Keratinocyte (primary cell): ENCODE measurements around the gene CYP4A22. TPM values are rescaled to one million over a fixed set of nuclear protein-coding genes. Genes with fewer than 3 reads are reported as not detected.

Source experiments
- DNase-seq: peaks from one replicate; pipeline ENCODE4 v3.0.0-alpha.2; 2011; ENCODE audit warnings: low read depth, missing footprints, low spot score
- FAIRE-seq: peaks from 2 replicates; lab custom pipeline; 2011; peaks lifted over from hg19 to GRCh38; lab: Jason Lieb, UNC
- H2AFZ ChIP-seq: 2 replicates; pipeline ENCODE4 v1.6.0; 2012; ENCODE audit warnings: low read length, control low read depth, inconsistent platforms; ENCODE audit not compliant: control insufficient read depth
- H3K27ac ChIP-seq: 2 replicates; pipeline ENCODE4 v1.5.1; 2011; ENCODE audit warnings: low read length; ENCODE audit not compliant: control insufficient read depth, insufficient read depth
- H3K27me3 ChIP-seq: 3 replicates; pipeline ENCODE4 v1.6.0; 2011; ENCODE audit warnings: low read length; ENCODE audit not compliant: control insufficient read depth, insufficient read depth; ENCODE audit errors: extremely low read depth
- H3K36me3 ChIP-seq, 2 experiments: 2 replicates in 1 of 2; 3 replicates in 1 of 2; pipeline ENCODE4 v1.5.1; 2011; ENCODE audit warnings: low read length in 2 of 2, mild to moderate bottlenecking in 1 of 2; ENCODE audit not compliant: control insufficient read depth in 2 of 2, insufficient read depth in 2 of 2; ENCODE audit errors: extremely low read depth in 1 of 2
- H3K4me1 ChIP-seq: 3 replicates; pipeline ENCODE4 v1.5.1; 2011; ENCODE audit warnings: low read length; ENCODE audit not compliant: control insufficient read depth, insufficient read depth; ENCODE audit errors: extremely low read depth
- H3K4me2 ChIP-seq: 3 replicates; pipeline ENCODE4 v1.6.0; 2011; ENCODE audit warnings: low read depth, low read length; ENCODE audit not compliant: control insufficient read depth, insufficient read depth; ENCODE audit errors: extremely low read depth
- H3K4me3 ChIP-seq, 3 experiments: fragments of 200-600 bp in 1 of 3; sonication (generic) in 1 of 3; 2 replicates in 2 of 3; 3 replicates in 1 of 3; pipeline ENCODE4 v1.5.1; 2011 to 2016; ENCODE audit warnings: low read length in 3 of 3, mild to moderate bottlenecking in 3 of 3, control low read depth in 2 of 3, inconsistent platforms in 1 of 3, low read depth in 1 of 3, mixed read lengths in 1 of 3, mixed run types in 1 of 3, moderate library complexity in 1 of 3; ENCODE audit not compliant: control insufficient read depth in 2 of 3, insufficient read depth in 2 of 3; ENCODE audit errors: extremely low read depth in 1 of 3
- H3K79me2 ChIP-seq: 2 replicates; pipeline ENCODE4 v1.6.0; 2012; ENCODE audit warnings: low read length; ENCODE audit not compliant: control insufficient read depth, insufficient read depth
- H3K9ac ChIP-seq: 3 replicates; pipeline ENCODE4 v1.6.0; 2011; ENCODE audit warnings: low read length; ENCODE audit not compliant: control insufficient read depth, insufficient read depth; ENCODE audit errors: extremely low read depth
- H3K9me1 ChIP-seq: 3 replicates; pipeline ENCODE4 v1.6.0; 2011; ENCODE audit warnings: low read length; ENCODE audit not compliant: control insufficient read depth, insufficient read depth; ENCODE audit errors: extremely low read depth
- H3K9me3 ChIP-seq: 2 replicates; pipeline ENCODE4 v1.5.1; 2012; ENCODE audit warnings: low read depth, low read length; ENCODE audit not compliant: control insufficient read depth
- H4K20me1 ChIP-seq: 3 replicates; pipeline ENCODE4 v1.6.0; 2011; ENCODE audit warnings: low read length; ENCODE audit not compliant: control insufficient read depth, insufficient read depth; ENCODE audit errors: extremely low read depth
- EZH2 ChIP-seq: IDR thresholded peaks from one replicate; pipeline ENCODE4 v1.6.1; 2012; ENCODE audit warnings: inconsistent platforms, mild to moderate bottlenecking, low read length, moderate library complexity
- dilution Hi-C: fragments of 300-500 bp; cut with MboI; formaldehyde crosslinking; loops from one replicate; pipeline ENCODE4 v1.7.0; 2020; ENCODE audit warnings: low sequenced_read_pairs; ENCODE audit not compliant: extremely low pct_ligation_motif_present
- polyA plus RNA-seq, 5 experiments: library from polyadenylated mRNA; depleted of rRNA in 3 of 5; stranded (reverse) in 3 of 5; stranded (forward) in 1 of 5; unstranded in 1 of 5; fragments of >200 nt; gene quantifications; 1 replicate in 1 of 5; 2 replicates in 3 of 5; 3 replicates in 1 of 5; pipeline versions ENCODE4 v1.2.1 to v1.2.3, GENCODE V29; 2011 to 2012; ENCODE audit warnings: missing spikeins in 2 of 5, low read depth in 1 of 5, low replicate concordance in 1 of 5
- TF ChIP-seq, protein P1 (sequence below), 3 experiments: IDR thresholded peaks in 1 of 3; conservative IDR thresholded peaks in 1 of 3; optimal IDR thresholded peaks in 1 of 3; 2 replicates in 2 of 3; 3 replicates in 1 of 3; pipeline versions ENCODE3 to v1.5.1; 2011; ENCODE audit warnings: low read length in 3 of 3, mild to moderate bottlenecking in 3 of 3, moderate library complexity in 2 of 3, control low read depth in 1 of 3, inconsistent platforms in 1 of 3; ENCODE audit not compliant: insufficient read depth in 2 of 3; ENCODE audit errors: extremely low read depth in 1 of 3

CYP4A22 gene
- polyA plus RNA-seq, 1 donor (not counting 4 experiments of a cell fraction or from before 2014, with no cell fraction given), result not detected

- H4K20me1 ChIP-seq, result no peaks in the 10 kb centered on the region
- no peak for FAIRE-seq
- no peaks in the 10 kb centered on the region for H3K36me3 ChIP-seq
- TF ChIP-seq EZH2, result no peak
- TF ChIP-seq, protein P1, sequence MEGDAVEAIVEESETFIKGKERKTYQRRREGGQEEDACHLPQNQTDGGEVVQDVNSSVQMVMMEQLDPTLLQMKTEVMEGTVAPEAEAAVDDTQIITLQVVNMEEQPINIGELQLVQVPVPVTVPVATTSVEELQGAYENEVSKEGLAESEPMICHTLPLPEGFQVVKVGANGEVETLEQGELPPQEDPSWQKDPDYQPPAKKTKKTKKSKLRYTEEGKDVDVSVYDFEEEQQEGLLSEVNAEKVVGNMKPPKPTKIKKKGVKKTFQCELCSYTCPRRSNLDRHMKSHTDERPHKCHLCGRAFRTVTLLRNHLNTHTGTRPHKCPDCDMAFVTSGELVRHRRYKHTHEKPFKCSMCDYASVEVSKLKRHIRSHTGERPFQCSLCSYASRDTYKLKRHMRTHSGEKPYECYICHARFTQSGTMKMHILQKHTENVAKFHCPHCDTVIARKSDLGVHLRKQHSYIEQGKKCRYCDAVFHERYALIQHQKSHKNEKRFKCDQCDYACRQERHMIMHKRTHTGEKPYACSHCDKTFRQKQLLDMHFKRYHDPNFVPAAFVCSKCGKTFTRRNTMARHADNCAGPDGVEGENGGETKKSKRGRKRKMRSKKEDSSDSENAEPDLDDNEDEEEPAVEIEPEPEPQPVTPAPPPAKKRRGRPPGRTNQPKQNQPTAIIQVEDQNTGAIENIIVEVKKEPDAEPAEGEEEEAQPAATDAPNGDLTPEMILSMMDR (optimal IDR thresholded peaks at IDR 0.05 in 1 of 3, IDR thresholded peaks at IDR 0.05 in 1 of 3, conservative IDR thresholded peaks at IDR 0.05 in 1 of 3; ENCODE audit: extremely low read depth in 1 of 3, insufficient read depth in 2 of 3, low read length in 3 of 3), result no peak
- no peak overlapping the region for H3K9ac ChIP-seq
- no peak overlapping the region for H2AFZ ChIP-seq
- no peaks in the 10 kb centered on the region for H3K9me1 ChIP-seq
- no peak overlapping the region for H3K4me3 ChIP-seq
- H3K27me3 ChIP-seq, result no peaks in the 10 kb centered on the region
- H3K27ac ChIP-seq, result no peak overlapping the region
- dilution Hi-C loops, result no loop called here
- no peak for DNase-seq
- no peaks in the 10 kb centered on the region for H3K9me3 ChIP-seq
- H3K4me2 ChIP-seq, result no peak overlapping the region
- no peaks in the 10 kb centered on the region for H3K4me1 ChIP-seq
- no peaks in the 10 kb centered on the region for H3K79me2 ChIP-seq
Measured at GRCh38 chr1:47164552-47164951, 27.3 kb downstream of the CYP4A22 start.

DNA sequence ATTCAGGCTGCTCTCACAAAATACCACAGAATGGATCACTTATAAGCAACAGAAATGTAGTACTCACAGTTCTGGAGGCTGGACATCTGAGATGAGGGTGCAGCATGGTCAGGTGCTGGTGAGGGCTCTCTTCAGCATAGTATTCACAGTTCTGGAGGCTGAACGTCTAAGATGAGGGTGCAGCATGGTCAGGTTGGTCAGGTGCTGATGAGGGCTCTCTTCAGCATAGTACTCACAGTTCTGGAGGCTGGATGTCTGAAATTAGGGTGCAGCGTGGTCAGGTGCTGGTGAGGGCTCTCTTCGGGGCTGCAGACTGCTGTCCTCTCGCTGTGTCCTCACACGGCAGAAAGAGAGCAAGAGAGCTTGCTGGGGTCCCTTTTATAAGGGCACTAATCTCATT, 35.5 kb downstream of the CYP4A22 start:
- Histone ChIP-seq H3K79me2 (no peaks in the 10 kb centered on the region), H4K20me1 (no peaks in the 10 kb centered on the region), H3K36me3 (no peaks in the 10 kb centered on the region), H2AFZ (no peak overlapping the region), H3K4me3 (no peak overlapping the region), H3K9me1 (no peaks in the 10 kb centered on the region), H3K4me1 (peaks cover 2% of the 10 kb centered on the region), H3K9me3 (no peaks in the 10 kb centered on the region), H3K27ac (no peak overlapping the region), H3K27me3 (no peaks in the 10 kb centered on the region), H3K4me2 (no peak overlapping the region), H3K9ac (no peak overlapping the region)
- dilution Hi-C loops, result no loop called here
- TF ChIP-seq EZH2, result no peak
- TF ChIP-seq, protein P1 (optimal IDR thresholded peaks at IDR 0.05 in 1 of 3, IDR thresholded peaks at IDR 0.05 in 1 of 3, conservative IDR thresholded peaks at IDR 0.05 in 1 of 3; ENCODE audit: extremely low read depth in 1 of 3, insufficient read depth in 2 of 3, low read length in 3 of 3), result no peak
- no peak for FAIRE-seq
- DNase-seq, result no peak
